COLO668 (cell line): ENCODE measurements around the gene NBEA.
A peak's percentile ranks its signal among the peaks of the same experiment; 100 is the strongest.
"Not testable (repeated sequence)": the region's sequence is repeated elsewhere in the genome, so short reads cannot be mapped to it uniquely, and the experiment has no call there.

ENCODE experiments used
- DNase-seq: peaks from one replicate; lab custom pipeline; 2025; ENCODE audit not compliant: unreplicated experiment; lab: John Stamatoyannopoulos, UW

The NBEA gene

GRCh38 chr13:35621989-35622388 is 679.9 kb downstream of the NBEA start:
- no peak for DNase-seq

GRCh38 chr13:35629026-35629425 is 687.0 kb downstream of the NBEA start:
- DNase-seq = no peak

- DNase-seq = no peak
Measured at GRCh38 chr13:35630551-35631275, 688.6 kb downstream of the NBEA start.

- DNase-seq = no peak
Measured at GRCh38 chr13:35631666-35632065, 689.6 kb downstream of the NBEA start.

- DNase-seq = no peak
Measured at GRCh38 chr13:35643625-35644024, 701.6 kb downstream of the NBEA start.

GRCh38 chr13:35646056-35646774 is 704.1 kb downstream of the NBEA start:
- DNase-seq = no peak

- DNase-seq = no peak
Measured at GRCh38 chr13:35648201-35648600, 706.1 kb downstream of the NBEA start.

- DNase-seq = no peak
Measured at GRCh38 chr13:35649162-35649561, 707.1 kb downstream of the NBEA start.

- no peak for DNase-seq
Measured at GRCh38 chr13:35659796-35660195, 717.7 kb downstream of the NBEA start.

- DNase-seq = no peak
Measured at GRCh38 chr13:35664747-35665146, 722.7 kb downstream of the NBEA start.

- DNase-seq = no peak
Measured at GRCh38 chr13:35669321-35669720, 727.3 kb downstream of the NBEA start.

- DNase-seq = peak; percentile 43
Measured at GRCh38 chr13:35672611-35673010, 730.5 kb downstream of the NBEA start.

- DNase-seq = peak; percentile 92
Measured at GRCh38 chr13:35675651-35676050, 733.6 kb downstream of the NBEA start.

- not testable (repeated sequence) for DNase-seq
Measured at GRCh38 chr13:35677863-35678262, 735.8 kb downstream of the NBEA start.

- no peak for DNase-seq
Measured at GRCh38 chr13:35681685-35682084, 739.6 kb downstream of the NBEA start.

GRCh38 chr13:35684432-35684831 is 742.4 kb downstream of the NBEA start:
- no peak for DNase-seq

GRCh38 chr13:35687336-35687735 is 745.3 kb downstream of the NBEA start:
- no peak for DNase-seq

- no peak for DNase-seq
Measured at GRCh38 chr13:35690581-35691207, 748.6 kb downstream of the NBEA start.

- DNase-seq = no peak
Measured at GRCh38 chr13:35693134-35693784, 751.2 kb downstream of the NBEA start.

GRCh38 chr13:35694031-35694430 is 752.0 kb downstream of the NBEA start:
- no peak for DNase-seq

GRCh38 chr13:35694549-35695447 is 752.7 kb downstream of the NBEA start:
- no peak for DNase-seq
